Effector memory CD8-positive, alpha-beta T cell (primary cell): ENCODE data around the gene MOB1B.
"Not testable (repeated sequence)": the region's sequence is repeated elsewhere in the genome, so short reads cannot be mapped to it uniquely, and the experiment has no call there.

Experiments used
- ATAC-seq: fragments of 150-1000 bp; cut with Tn5 transposase; replicated peaks from 2 replicates; pipeline ENCODE4 v1.10.0; 2021; ENCODE audit warnings: mild to moderate bottlenecking, moderate library complexity
- DNase-seq, 3 experiments: peaks; one replicate each; pipeline ENCODE4 v3.0.0; 2021
- H3K27ac Mint-ChIP-seq, 2 donors: one replicate each; pipeline ENCODE4 v1.8.0; 2022; ENCODE audit warnings: mild to moderate bottlenecking in 2 of 2, mixed read lengths in 2 of 2, moderate library complexity in 2 of 2
- H3K27me3 Mint-ChIP-seq, 2 donors: one replicate each; pipeline ENCODE4 v1.8.0; 2022; ENCODE audit warnings: mixed read lengths in 2 of 2
- H3K36me3 Mint-ChIP-seq: one replicate; pipeline ENCODE4 v1.8.0; 2022; ENCODE audit warnings: mild to moderate bottlenecking, moderate library complexity, mixed read lengths; ENCODE audit not compliant: insufficient read depth
- H3K4me1 Mint-ChIP-seq, 2 donors: one replicate each; pipeline ENCODE4 v1.8.0; 2022; ENCODE audit warnings: low read depth in 2 of 2, mixed read lengths in 2 of 2
- H3K4me3 Mint-ChIP-seq, 2 donors: one replicate each; pipeline ENCODE4 v1.8.0; 2022; ENCODE audit warnings: mild to moderate bottlenecking in 2 of 2, mixed read lengths in 2 of 2, moderate library complexity in 2 of 2
- H3K9me3 Mint-ChIP-seq, 2 donors: one replicate each; pipeline ENCODE4 v1.8.0; 2022; ENCODE audit warnings: mixed read lengths in 2 of 2

Gene MOB1B

DNA sequence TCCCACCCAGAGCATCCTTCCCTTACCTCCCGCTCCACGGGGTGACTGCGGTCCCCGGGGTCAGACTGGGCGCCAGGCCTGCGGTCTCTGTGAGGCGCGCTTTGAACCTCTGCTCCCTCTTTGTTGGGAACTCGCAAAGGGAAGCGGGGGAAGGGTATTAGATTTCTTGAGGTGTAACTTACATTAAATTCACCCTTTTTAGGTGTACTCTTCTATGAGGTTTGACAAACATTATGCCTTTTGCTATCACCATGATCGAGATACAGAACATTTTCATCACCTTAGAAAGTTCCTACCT lies 91.8 kb downstream of the MOB1B start:
- Mint-ChIP-seq H3K4me1 (peaks cover 39 to 48% of the 10 kb centered on the region in 2 donors), H3K9me3 (no peaks in the 10 kb centered on the region), H3K27ac (peak overlapping the region; percentile 85 to 94), H3K4me3 (peak overlapping the region; percentile 95 to 96), H3K36me3 (peaks cover 20% of the 10 kb centered on the region), H3K27me3 (no peaks in the 10 kb centered on the region)
- ATAC-seq (no peak), DNase-seq (no peak)

DNA sequence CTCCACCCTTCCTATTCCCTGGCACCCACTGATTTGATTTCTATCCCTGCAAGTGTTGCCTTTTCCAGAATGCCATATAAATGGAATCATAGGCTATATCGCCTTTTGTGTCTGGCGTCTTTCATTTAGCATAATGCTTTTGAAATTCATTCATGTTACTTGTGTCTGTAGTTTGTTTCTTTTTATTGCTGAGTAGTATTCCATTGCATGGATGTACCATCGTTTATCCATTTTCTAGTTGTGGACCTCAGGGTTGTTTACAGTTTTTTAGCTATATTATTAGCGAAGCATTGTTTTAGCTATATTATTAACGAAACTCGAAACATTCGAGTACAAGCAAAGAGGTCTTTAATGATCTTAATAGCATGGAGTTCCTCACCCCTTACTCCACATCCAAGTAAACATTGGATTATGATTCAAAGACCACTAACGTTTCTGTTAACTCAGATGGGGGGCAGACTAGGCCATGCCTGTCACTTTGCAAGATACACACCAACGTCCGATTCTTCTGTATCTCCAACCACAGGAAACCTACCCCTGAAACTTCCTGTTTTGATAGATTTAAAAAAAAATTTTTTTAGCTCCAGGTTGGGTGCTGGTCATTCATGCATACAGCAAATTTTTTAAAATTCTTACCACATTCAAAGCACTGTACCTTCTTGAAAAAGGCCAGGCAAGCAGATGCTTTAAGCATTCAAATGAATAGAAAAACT lies 92.4 kb downstream of the MOB1B start:
- Mint-ChIP-seq H3K36me3 (peaks cover 25% of the 10 kb centered on the region), H3K27ac (peak overlapping the region; percentile 85 to 94)

DNA sequence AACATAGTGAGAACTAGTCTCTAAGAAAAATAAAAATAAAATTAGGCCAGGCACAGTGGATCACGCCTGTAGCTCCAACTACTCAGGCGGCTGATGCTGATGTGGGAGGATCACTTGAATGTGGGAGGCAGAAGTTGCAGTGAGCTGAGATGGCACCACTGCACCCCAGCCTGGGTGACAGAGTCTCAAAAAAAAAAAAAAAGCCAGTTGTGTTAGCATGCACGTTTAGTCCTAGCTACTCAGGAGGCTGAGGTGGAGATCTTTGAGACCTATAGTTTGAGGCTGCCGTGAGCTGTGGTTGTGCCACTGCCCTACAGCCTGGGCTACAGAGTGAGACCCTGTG lies 93.8 kb downstream of the MOB1B start:
- Mint-ChIP-seq H3K27me3 (no peaks in the 10 kb centered on the region), H3K4me3 (peak overlapping the region; percentile 95 to 96), H3K9me3 (no peaks in the 10 kb centered on the region), H3K36me3 (peaks cover 34% of the 10 kb centered on the region), H3K27ac (peak overlapping the region; percentile 85 to 94), H3K4me1 (peaks cover 56 to 67% of the 10 kb centered on the region in 2 donors)
- DNase-seq, result no peak
- ATAC-seq, result peak; percentile 8

More for the DNA sequence above, 92.4 kb downstream of the MOB1B start:
- Mint-ChIP-seq H3K27me3 (no peaks in the 10 kb centered on the region), H3K4me3 (peak overlapping the region; percentile 95 to 96), H3K4me1 (peaks cover 45 to 53% of the 10 kb centered on the region in 2 donors), H3K9me3 (no peaks in the 10 kb centered on the region)
- ATAC-seq (no peak), DNase-seq (no peak)

DNA sequence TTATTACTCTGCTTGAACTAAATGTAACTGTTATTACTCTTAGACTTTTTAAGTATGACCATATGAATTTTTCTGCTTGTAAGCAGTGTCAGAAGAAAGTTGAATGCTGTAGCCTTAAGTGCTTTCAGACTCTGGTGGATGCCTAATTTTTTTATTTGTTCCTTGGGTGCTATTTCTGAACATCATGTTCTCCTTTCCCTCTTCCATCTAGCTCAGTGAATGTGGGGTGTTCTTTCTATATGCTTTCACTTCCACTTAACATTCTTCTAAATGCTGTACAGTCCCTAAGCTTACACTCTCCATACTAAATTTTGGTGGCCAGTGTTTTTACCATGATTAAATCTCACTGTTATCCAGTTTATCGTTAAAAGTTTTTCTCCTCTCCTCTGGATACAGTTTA lies 94.9 kb downstream of the MOB1B start:
- Mint-ChIP-seq H3K27ac (peak overlapping the region; percentile 85 to 94), H3K27me3 (no peaks in the 10 kb centered on the region), H3K4me1 (peaks cover 66 to 78% of the 10 kb centered on the region in 2 donors), H3K4me3 (peak overlapping the region; percentile 95 to 96), H3K36me3 (peaks cover 36% of the 10 kb centered on the region), H3K9me3 (no peaks in the 10 kb centered on the region)
- ATAC-seq (no peak), DNase-seq (no peak)

DNA sequence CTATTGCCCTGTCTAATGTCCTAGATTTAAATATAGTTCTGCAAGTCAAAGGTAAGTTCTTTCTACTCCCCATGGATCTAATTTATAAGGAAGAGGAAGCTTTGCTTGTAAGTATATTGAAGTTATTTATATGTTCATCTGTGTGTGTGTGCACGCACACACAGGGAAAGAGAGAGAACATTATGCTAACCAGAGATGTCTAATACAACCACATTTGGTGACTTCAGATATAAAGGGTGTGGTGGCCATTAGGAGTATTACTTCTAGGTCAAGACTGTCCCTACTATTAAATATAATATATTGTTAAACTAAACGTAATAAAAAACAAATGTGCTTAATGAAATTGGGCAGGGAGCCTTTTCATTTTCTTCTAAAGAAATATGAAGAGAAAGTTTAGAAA lies 95.4 kb downstream of the MOB1B start:
- peak overlapping the region; percentile 85 to 94 for H3K27ac Mint-ChIP-seq
- ATAC-seq, result no peak

DNA sequence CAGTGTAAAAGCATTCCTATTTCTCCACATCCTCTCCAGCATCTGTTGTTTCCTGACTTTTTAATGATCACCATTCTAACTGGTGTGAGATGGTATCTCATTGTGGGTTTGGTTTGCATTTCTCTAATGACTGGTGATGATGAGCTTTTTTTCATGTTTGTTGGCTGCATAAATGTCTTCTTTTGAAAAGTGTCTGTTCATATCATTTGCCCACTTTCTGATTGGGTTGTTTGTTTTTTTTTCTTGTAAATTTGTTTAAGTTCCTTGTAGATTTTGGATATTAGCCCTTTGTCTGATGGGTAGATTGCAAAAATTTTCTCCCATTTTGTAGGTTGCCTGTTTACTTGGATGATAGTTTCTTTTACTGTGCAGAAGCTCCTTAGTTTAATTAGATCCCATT lies 97.5 kb downstream of the MOB1B start:
- H3K36me3 Mint-ChIP-seq, result peaks cover 39% of the 10 kb centered on the region
- not testable (repeated sequence) for ATAC-seq

More for the DNA sequence above, 95.4 kb downstream of the MOB1B start:
- Mint-ChIP-seq H3K4me3 (peak overlapping the region; percentile 95 to 96), H3K36me3 (peaks cover 36% of the 10 kb centered on the region), H3K4me1 (peaks cover 71 to 82% of the 10 kb centered on the region in 2 donors), H3K9me3 (no peaks in the 10 kb centered on the region), H3K27me3 (no peaks in the 10 kb centered on the region)
- no peak for DNase-seq

DNA sequence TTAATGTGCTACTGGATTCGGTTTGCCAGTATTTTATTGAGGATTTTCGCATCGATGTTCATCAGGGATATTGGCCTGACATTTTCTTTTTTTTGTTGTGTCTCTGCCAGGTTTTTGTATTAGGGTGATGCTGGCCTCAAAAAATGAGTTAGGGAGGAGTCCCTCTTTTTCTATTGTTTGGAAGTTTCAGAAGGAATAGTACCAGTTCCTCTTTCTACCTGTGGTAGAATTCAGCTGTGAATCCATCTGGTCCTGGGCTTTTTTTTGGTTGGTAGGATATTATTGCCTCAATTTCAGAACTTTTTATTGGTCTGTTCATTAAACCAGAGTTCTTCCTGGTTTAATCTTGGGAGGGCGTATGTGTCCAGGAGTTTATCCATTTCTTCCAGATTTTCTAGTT lies 99.2 kb downstream of the MOB1B start:
- H3K27ac Mint-ChIP-seq, result peak overlapping the region in 1 of 2 donors; percentile 80
- not testable (repeated sequence) for ATAC-seq, DNase-seq, H3K27me3 Mint-ChIP-seq, H3K9me3 Mint-ChIP-seq
- peak overlapping the region in 1 of 2 donors; percentile 37 for H3K4me3 Mint-ChIP-seq
- H3K36me3 Mint-ChIP-seq, result peaks cover 41% of the 10 kb centered on the region
- peaks cover 79 to 88% of the 10 kb centered on the region in 2 donors for H3K4me1 Mint-ChIP-seq

More for the DNA sequence above, 97.5 kb downstream of the MOB1B start:
- peaks cover 85 to 96% of the 10 kb centered on the region in 2 donors for H3K4me1 Mint-ChIP-seq
- peak overlapping the region in 1 of 2 donors; percentile 23 for H3K4me3 Mint-ChIP-seq
- H3K27me3 Mint-ChIP-seq, DNase-seq, H3K9me3 Mint-ChIP-seq, H3K27ac Mint-ChIP-seq: not testable (repeated sequence)

DNA sequence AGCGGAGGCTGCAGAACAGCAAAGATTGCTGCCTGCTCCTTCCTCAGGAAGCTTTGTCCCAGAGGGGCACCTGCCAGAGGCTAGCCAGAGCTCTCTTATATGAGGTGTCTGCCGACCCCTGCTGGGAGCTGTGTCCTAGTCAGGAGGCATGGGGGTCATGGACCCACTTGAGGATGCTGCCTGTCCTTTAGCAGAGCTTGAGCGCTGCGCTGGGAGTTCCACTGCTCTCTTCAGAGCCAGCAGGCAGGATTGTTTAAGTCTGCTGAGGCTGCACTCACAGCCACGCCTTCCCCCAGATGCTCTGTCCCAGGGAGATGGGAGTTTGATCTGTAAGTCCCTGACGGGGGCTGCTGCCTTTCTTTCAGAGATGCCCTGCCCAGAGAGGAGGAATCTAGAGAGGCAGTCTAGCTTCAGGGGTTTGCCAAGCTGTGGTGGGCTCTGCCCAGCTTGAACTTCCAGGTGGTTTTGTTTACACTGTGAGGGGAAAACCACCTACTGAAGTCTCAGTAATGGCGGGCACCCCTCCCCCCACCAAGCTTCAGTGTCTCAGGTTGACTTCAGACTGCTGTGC lies 102.2 kb downstream of the MOB1B start:
- Mint-ChIP-seq H3K27ac (peak overlapping the region; percentile 92 to 93), H3K4me1 (peaks cover 74 to 85% of the 10 kb centered on the region in 2 donors), H3K36me3 (peaks cover 49% of the 10 kb centered on the region), H3K4me3 (peak overlapping the region; percentile 37 to 69), H3K9me3 (no peaks in the 10 kb centered on the region), H3K27me3 (no peaks in the 10 kb centered on the region)
- ATAC-seq (peak; percentile 85), DNase-seq (peak; percentile 44 to 49 (median 45))

DNA sequence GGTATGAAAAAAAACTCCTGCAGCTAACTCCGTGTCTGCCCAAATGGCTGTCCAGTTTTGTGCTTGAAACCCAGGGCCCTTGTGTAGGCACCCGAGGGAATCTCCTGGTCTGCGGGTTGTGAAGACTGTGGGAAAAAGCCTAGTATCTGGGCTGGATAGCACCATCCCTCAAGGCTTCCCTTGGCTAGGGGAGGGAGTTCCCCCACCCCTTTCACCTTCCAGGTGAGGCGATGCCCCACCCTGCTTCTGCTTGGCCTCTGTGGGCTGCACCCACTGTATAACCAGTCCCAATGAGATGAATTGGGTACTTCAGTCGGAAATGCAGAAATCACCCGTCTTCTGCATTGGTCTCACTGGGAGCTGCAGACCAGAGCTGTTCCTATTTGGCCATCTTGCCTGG lies 102.9 kb downstream of the MOB1B start:
- H3K4me1 Mint-ChIP-seq, result peaks cover 75 to 85% of the 10 kb centered on the region in 2 donors
- H3K27ac Mint-ChIP-seq, result peak overlapping the region; percentile 92 to 93
- H3K4me3 Mint-ChIP-seq, result peak overlapping the region; percentile 37 to 69
- peaks cover 45% of the 10 kb centered on the region for H3K36me3 Mint-ChIP-seq
- not testable (repeated sequence) for H3K27me3 Mint-ChIP-seq, ATAC-seq, DNase-seq, H3K9me3 Mint-ChIP-seq

DNA sequence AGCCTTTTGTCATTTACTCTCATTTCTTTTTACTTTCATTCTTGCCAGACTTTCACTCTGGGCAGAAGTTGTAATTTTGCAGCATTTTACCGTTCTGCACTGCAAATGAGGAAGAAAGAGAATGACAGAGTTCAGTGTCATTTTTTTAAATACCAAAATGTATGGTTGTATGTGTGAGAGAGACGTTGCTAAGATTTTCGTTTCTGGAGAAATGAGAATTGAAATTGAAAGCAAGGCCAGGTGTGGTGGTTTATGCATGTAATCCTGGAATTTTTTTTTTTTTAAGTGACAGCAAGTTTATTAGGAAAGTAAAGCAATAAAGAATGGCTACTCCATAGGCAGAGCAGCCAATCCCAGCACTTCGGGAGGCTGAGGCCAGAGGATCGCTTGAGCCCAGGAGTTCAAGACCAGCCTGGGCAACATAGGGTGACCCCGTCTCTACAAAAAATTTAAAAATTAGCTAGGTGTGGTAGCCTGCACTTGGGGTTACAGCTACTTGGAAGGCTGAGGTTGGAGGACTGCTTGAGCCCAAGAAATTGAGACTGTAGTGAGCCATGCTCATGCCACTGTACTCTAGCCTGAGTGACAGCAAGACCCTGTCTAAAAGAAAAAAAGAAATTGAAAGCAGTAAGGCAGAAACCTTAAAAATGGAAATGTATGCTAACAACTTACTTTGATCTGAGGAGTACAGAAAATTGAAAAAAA lies 104.2 kb downstream of the MOB1B start:
- peaks cover 36% of the 10 kb centered on the region for H3K36me3 Mint-ChIP-seq
- ATAC-seq, result peak; percentile 30

DNA sequence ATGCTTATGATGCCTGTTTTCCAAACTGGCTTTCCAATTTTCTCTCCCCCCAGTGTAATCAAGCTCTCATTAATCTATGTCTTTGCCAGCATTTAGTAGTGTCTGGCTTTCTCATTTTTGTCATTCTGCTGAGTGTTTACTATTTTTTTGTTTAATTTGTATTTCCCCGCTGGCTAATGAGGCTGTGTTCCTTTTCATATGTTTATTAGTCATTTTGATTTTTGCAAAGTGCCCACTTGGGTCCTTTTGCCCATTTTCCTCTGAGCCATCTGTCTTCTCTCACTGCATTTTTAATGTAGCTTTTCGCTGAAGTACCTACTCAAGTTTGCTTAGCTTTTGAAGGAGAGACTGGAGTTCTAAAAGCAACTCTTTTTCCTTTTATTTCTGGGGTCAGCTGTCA lies 106.0 kb downstream of the MOB1B start:
- DNase-seq, result no peak
- Mint-ChIP-seq H3K27ac (peak overlapping the region; percentile 12 to 57), H3K36me3 (peaks cover 36% of the 10 kb centered on the region), H3K27me3 (no peaks in the 10 kb centered on the region), H3K4me1 (peaks cover 48 to 63% of the 10 kb centered on the region in 2 donors), H3K4me3 (no peak overlapping the region), H3K9me3 (no peaks in the 10 kb centered on the region)
- ATAC-seq, result no peak

More for the DNA sequence above, 104.2 kb downstream of the MOB1B start:
- no peaks in the 10 kb centered on the region for H3K9me3 Mint-ChIP-seq
- H3K27me3 Mint-ChIP-seq, result no peaks in the 10 kb centered on the region
- H3K27ac Mint-ChIP-seq, result peak overlapping the region; percentile 92 to 95
- peaks cover 63 to 74% of the 10 kb centered on the region in 2 donors for H3K4me1 Mint-ChIP-seq
- DNase-seq, result no peak
- H3K4me3 Mint-ChIP-seq, result peak overlapping the region; percentile 60 to 76

DNA sequence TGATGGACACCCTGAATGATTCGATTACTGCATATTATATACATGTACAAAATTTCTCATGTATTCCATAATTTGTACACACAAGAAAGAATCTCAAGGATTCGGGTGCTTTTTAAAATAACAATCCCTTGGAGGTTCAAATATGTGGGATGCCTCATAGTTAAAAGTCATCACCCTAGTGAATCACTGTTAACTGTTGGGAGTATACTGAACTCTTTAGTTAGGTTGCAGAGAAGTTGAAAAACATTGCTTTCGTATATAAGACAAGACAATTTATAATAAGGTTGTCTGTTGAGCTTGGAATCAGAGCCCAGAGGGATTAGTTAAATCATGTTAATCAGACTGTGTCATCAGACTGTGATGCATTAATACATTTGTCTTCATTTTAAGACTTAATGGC lies 106.9 kb downstream of the MOB1B start:
- no peak overlapping the region for H3K4me3 Mint-ChIP-seq
- peaks cover 40 to 54% of the 10 kb centered on the region in 2 donors for H3K4me1 Mint-ChIP-seq
- no peaks in the 10 kb centered on the region for H3K9me3 Mint-ChIP-seq
- no peaks in the 10 kb centered on the region for H3K27me3 Mint-ChIP-seq
- peak overlapping the region; percentile 12 to 57 for H3K27ac Mint-ChIP-seq
- ATAC-seq (no peak), DNase-seq (no peak)
- peaks cover 33% of the 10 kb centered on the region for H3K36me3 Mint-ChIP-seq

DNA sequence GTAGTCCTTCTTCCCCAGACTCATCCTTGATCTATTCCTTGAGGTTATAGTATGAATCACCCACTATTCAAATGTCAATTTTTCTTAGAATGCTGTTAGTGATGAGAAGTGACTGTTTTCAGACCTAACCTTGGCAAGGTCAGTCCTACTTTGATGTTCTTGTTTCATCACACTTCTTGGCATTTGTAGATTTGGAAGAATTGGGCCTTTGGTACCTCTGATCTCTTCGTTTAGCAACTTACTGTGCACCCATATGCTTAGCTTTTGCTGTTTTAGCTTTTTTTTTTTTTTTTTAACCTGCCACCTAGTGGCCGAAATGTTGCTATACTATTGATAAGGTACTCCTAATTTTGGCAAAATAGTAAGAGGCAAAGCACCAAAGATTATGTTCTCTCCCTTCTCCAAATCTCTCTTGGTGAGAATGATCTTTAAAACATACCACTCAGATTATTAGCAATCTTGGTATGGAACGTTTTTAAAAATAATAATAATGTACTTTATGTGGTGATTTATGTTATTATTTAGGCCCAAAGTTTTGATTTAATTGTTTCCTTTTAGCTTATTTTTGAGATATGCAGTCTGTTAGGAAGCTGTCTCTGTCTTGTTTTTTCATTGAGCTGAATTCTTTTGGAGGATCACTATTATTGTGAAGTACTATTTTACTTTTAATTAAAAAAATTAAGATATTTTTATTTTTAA lies 107.9 kb downstream of the MOB1B start:
- Mint-ChIP-seq H3K9me3 (no peaks in the 10 kb centered on the region), H3K4me1 (peaks cover 31 to 50% of the 10 kb centered on the region in 2 donors), H3K36me3 (peaks cover 31% of the 10 kb centered on the region), H3K4me3 (no peak overlapping the region), H3K27ac (peak overlapping the region in 1 of 2 donors; percentile 29), H3K27me3 (no peaks in the 10 kb centered on the region)
- ATAC-seq (peak; percentile 83), DNase-seq (peak; percentile 32 to 41 (median 33))
